ENCODE results near the gene PTCH2. TPM values are rescaled to one million over a fixed set of nuclear protein-coding genes. Genes with fewer than 3 reads are reported as not detected.

PTCH2 gene
- total and polyA plus RNA-seq, 2 of the 13 experiments (the other 11 are each of a cell fraction or from before 2014, with no cell fraction given), result 0.60 to 1.5 TPM

- no peak for TF ChIP-seq XBP1 (CRISPR knock-in tag; IDR thresholded peaks at IDR 0.05)
- TF ChIP-seq ZBTB7B (CRISPR knock-in tag; IDR thresholded peaks at IDR 0.05), result no peak
- no peak for TF ChIP-seq ARID4A (CRISPR knock-in tag; IDR thresholded peaks at IDR 0.05; ENCODE audit: borderline replicate concordance)
- no peak for TF ChIP-seq ATAD3A (CRISPR knock-in tag; IDR thresholded peaks at IDR 0.05)
- TF ChIP-seq ZNF550 (CRISPR knock-in tag; IDR thresholded peaks at IDR 0.05; ENCODE audit: borderline replicate concordance), result no peak
- TF ChIP-seq CENPT (CRISPR knock-in tag; IDR thresholded peaks at IDR 0.05; ENCODE audit: low read depth), result no peak
- no peak for TF ChIP-seq FUBP1 (CRISPR knock-in tag; IDR thresholded peaks at IDR 0.05; ENCODE audit: borderline replicate concordance)
- no peak for TF ChIP-seq USF2 (IDR thresholded peaks at IDR 0.05; ENCODE audit: low read depth, low read length)
- no peak for TF ChIP-seq USF2 (CRISPR knock-in tag; IDR thresholded peaks at IDR 0.05; ENCODE audit: borderline replicate concordance)
- no peak for TF ChIP-seq ZBTB1 (CRISPR knock-in tag; IDR thresholded peaks at IDR 0.05; ENCODE audit: borderline replicate concordance)
- TF ChIP-seq ZNF720 (CRISPR knock-in tag; IDR thresholded peaks at IDR 0.05), result no peak
- no peak for TF ChIP-seq ZZZ3 (CRISPR knock-in tag; IDR thresholded peaks at IDR 0.05; ENCODE audit: borderline replicate concordance)
- TF ChIP-seq ZNF598 (CRISPR knock-in tag; IDR thresholded peaks at IDR 0.05; ENCODE audit: borderline replicate concordance), result no peak
- TF ChIP-seq GFI1 (CRISPR knock-in tag; IDR thresholded peaks at IDR 0.05; ENCODE audit: borderline replicate concordance), result 0 out of 2 replicates have a peak, but pooled peaks have one; percentile 34
- TF ChIP-seq ZNF24 (IDR thresholded peaks at IDR 0.05), result no peak
- no peak for TF ChIP-seq NR0B2 (CRISPR knock-in tag; IDR thresholded peaks at IDR 0.05)
- no peak for TF ChIP-seq ZNF460 (CRISPR knock-in tag; IDR thresholded peaks at IDR 0.05; ENCODE audit: borderline replicate concordance)
- TF ChIP-seq AHR (CRISPR knock-in tag; IDR thresholded peaks at IDR 0.05), result no peak
- no peak for TF ChIP-seq ZNF547 (CRISPR knock-in tag; IDR thresholded peaks at IDR 0.05)
- TF ChIP-seq GATAD2A (CRISPR knock-in tag; IDR thresholded peaks at IDR 0.05), result no peak
- no peak for TF ChIP-seq ZNF569 (CRISPR knock-in tag; IDR thresholded peaks at IDR 0.05; ENCODE audit: borderline replicate concordance)
- no peak for TF ChIP-seq YEATS4 (CRISPR knock-in tag; IDR thresholded peaks at IDR 0.05; ENCODE audit: borderline replicate concordance)
- TF ChIP-seq ZNF562 (CRISPR knock-in tag; IDR thresholded peaks at IDR 0.05; ENCODE audit: borderline replicate concordance), result no peak
These were observed 66.4 kb downstream of the PTCH2 start (continued) for GRCh38 chr1:44776730-44777068.

All from HepG2 (cell line).